ENCODE measurements around the gene SH2B2. TPM values are rescaled to one million over a fixed set of nuclear protein-coding genes. Genes with fewer than 3 reads are reported as not detected.
"Not testable (repeated sequence)": the region's sequence is repeated elsewhere in the genome, so short reads cannot be mapped to it uniquely, and the experiment has no call there.

The SH2B2 gene
- polyA plus RNA-seq, 1 donor, result 17.7 TPM

GRCh38 chr7:102285540-102286236 is 980 bp upstream of the SH2B2 start:
- DNase-seq (ENCODE audit: low read depth), result no peak

- DNase-seq (ENCODE audit: low read depth), result no peak
Observed at GRCh38 chr7:102287111-102287980, 678 bp downstream of the SH2B2 start.

GRCh38 chr7:102287981-102288278 is 1.3 kb downstream of the SH2B2 start:
- no peak for DNase-seq (ENCODE audit: low read depth)

GRCh38 chr7:102288285-102288930 is 1.7 kb downstream of the SH2B2 start:
- DNase-seq (ENCODE audit: low read depth), result no peak

- no peak for DNase-seq (ENCODE audit: low read depth)
Observed at GRCh38 chr7:102289057-102289456, 2.4 kb downstream of the SH2B2 start.

GRCh38 chr7:102291056-102291915 is 4.6 kb downstream of the SH2B2 start:
- DNase-seq (ENCODE audit: low read depth), result no peak

GRCh38 chr7:102291916-102292267 is 5.2 kb downstream of the SH2B2 start:
- DNase-seq (ENCODE audit: low read depth), result no peak

- no peak for DNase-seq (ENCODE audit: low read depth)
Observed at GRCh38 chr7:102292813-102293798, 6.4 kb downstream of the SH2B2 start.

GRCh38 chr7:102294589-102294988 is 7.9 kb downstream of the SH2B2 start:
- no peak for DNase-seq (ENCODE audit: low read depth)

GRCh38 chr7:102295346-102296178 is 8.9 kb downstream of the SH2B2 start:
- no peak for DNase-seq (ENCODE audit: low read depth)

GRCh38 chr7:102296179-102296438 is 9.4 kb downstream of the SH2B2 start:
- DNase-seq (ENCODE audit: low read depth), result no peak

GRCh38 chr7:102296514-102296913 is 9.8 kb downstream of the SH2B2 start:
- DNase-seq (ENCODE audit: low read depth), result no peak

- no peak for DNase-seq (ENCODE audit: low read depth)
Observed at GRCh38 chr7:102297487-102298218, 11.0 kb downstream of the SH2B2 start.

- DNase-seq (ENCODE audit: low read depth), result no peak
Observed at GRCh38 chr7:102300643-102301221, 14.1 kb downstream of the SH2B2 start.

- not testable (repeated sequence) for DNase-seq (ENCODE audit: low read depth)
Observed at GRCh38 chr7:102301367-102301766, 14.7 kb downstream of the SH2B2 start.

GRCh38 chr7:102302025-102302424 is 15.4 kb downstream of the SH2B2 start:
- DNase-seq (ENCODE audit: low read depth), result no peak

GRCh38 chr7:102303669-102304422 is 17.2 kb downstream of the SH2B2 start:
- DNase-seq (ENCODE audit: low read depth), result no peak

GRCh38 chr7:102304668-102305067 is 18.0 kb downstream of the SH2B2 start:
- DNase-seq (ENCODE audit: low read depth), result no peak
